ENCODE data around the gene MPP3.

DNA sequence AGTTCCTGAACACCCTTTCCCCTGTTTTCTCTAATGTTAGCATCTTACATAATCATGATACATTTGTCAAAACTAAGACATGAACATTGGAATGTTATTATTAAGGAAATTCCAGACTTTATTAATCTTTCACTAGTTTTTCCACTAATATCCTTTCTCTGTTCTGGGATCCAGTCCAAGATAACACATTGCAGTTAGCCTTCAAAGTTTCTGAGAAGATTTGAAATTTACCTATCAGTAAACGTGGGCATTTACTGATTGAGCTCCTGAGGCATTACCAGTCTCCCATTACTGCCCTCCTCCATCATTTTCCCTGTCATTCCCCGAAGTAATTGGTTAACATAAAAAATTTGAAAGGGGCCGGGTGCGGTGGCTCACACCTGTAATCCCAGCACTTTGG, 8.3 kb upstream of the MPP3 start:
- TF ChIP-seq, protein P1, sequence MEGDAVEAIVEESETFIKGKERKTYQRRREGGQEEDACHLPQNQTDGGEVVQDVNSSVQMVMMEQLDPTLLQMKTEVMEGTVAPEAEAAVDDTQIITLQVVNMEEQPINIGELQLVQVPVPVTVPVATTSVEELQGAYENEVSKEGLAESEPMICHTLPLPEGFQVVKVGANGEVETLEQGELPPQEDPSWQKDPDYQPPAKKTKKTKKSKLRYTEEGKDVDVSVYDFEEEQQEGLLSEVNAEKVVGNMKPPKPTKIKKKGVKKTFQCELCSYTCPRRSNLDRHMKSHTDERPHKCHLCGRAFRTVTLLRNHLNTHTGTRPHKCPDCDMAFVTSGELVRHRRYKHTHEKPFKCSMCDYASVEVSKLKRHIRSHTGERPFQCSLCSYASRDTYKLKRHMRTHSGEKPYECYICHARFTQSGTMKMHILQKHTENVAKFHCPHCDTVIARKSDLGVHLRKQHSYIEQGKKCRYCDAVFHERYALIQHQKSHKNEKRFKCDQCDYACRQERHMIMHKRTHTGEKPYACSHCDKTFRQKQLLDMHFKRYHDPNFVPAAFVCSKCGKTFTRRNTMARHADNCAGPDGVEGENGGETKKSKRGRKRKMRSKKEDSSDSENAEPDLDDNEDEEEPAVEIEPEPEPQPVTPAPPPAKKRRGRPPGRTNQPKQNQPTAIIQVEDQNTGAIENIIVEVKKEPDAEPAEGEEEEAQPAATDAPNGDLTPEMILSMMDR (conservative IDR thresholded peaks at IDR 0.05; ENCODE audit: low read depth, low read length): no peak
- no peak for TF ChIP-seq EZH2 (IDR thresholded peaks at IDR 0.05; ENCODE audit: low read length, unreplicated experiment)
